Urinary bladder (tissue), 4 donors: ENCODE measurements around the gene DNMT1. TPM values are rescaled to one million over a fixed set of nuclear protein-coding genes. Genes with fewer than 3 reads are reported as not detected.
"Not testable (repeated sequence)": the region's sequence is repeated elsewhere in the genome, so short reads cannot be mapped to it uniquely, and the experiment has no call there.

Experiments used
- DNase-seq: peaks from one replicate; pipeline ENCODE4 v3.0.0-alpha.2; 2015; ENCODE audit errors: extremely low spot score
- H3K27ac ChIP-seq: one replicate; pipeline ENCODE4 v1.5.1; 2013; ENCODE audit warnings: low read depth, mild to moderate bottlenecking, moderate library complexity
- H3K36me3 ChIP-seq: one replicate; pipeline ENCODE4 v1.6.1; 2013; ENCODE audit warnings: mild to moderate bottlenecking, moderate library complexity; ENCODE audit not compliant: insufficient read depth
- H3K4me1 ChIP-seq: one replicate; pipeline ENCODE4 v1.6.1; 2013; ENCODE audit warnings: mild to moderate bottlenecking, moderate library complexity; ENCODE audit not compliant: insufficient read depth
- H3K4me3 ChIP-seq: one replicate; pipeline ENCODE4 v1.5.1; 2013; ENCODE audit warnings: low read depth, low read length
- WGBS: extraction: QIAGEN DNeasy Blood & Tissue Kit; methylation state at CpG from one replicate; pipeline ENCODE4 v1.1.7; 2013; 5-methylcytosine and 5-hydroxymethylcytosine counted together
- polyA plus RNA-seq: library from polyadenylated mRNA; stranded (reverse); fragments of 200-250 nt; gene quantifications from one replicate; pipeline ENCODE4 v1.2.3, GENCODE V29; 2013
- total RNA-seq: library from RNA; depleted of rRNA; stranded (reverse); fragments of >200 nt; gene quantifications from one replicate; pipeline ENCODE4 v1.2.3, GENCODE V29; 2014
- donor health status: healthy with polysubstance abuse.
- donor health status: healthy.

Gene DNMT1
- total and polyA plus RNA-seq, 2 donors = 32.5 to 35.5 TPM

- Histone ChIP-seq H3K27ac (no peak overlapping the region), H3K36me3 (no peaks in the 10 kb centered on the region), H3K4me3 (no peak overlapping the region), H3K4me1 (no peaks in the 10 kb centered on the region)
- no peak for DNase-seq
- 77% methylated on average over 4 of the region's 4 CpGs for WGBS
Observed at GRCh38 chr19:10209315-10209714, 14.6 kb upstream of the DNMT1 start.

GRCh38 chr19:10207026-10207425, 12.3 kb upstream of the DNMT1 start:
- Histone ChIP-seq H3K4me1 (no peaks in the 10 kb centered on the region), H3K36me3 (no peaks in the 10 kb centered on the region), H3K27ac (no peak overlapping the region), H3K4me3 (no peak overlapping the region)
- DNase-seq = no peak
- WGBS = 98% methylated on average over 1 of the region's 1 CpG

- no peak overlapping the region for H3K4me3 ChIP-seq
- H3K4me1 ChIP-seq = no peaks in the 10 kb centered on the region
- no peak for DNase-seq
- H3K27ac ChIP-seq = no peak overlapping the region
- H3K36me3 ChIP-seq = no peaks in the 10 kb centered on the region
- 81% methylated on average over 10 of the region's 10 CpGs for whole genome bisulfite sequencing
Observed at GRCh38 chr19:10206226-10206885, 11.6 kb upstream of the DNMT1 start.

GRCh38 chr19:10205636-10206035, 10.9 kb upstream of the DNMT1 start:
- Histone ChIP-seq H3K4me3 (no peak overlapping the region), H3K27ac (no peak overlapping the region), H3K4me1 (no peaks in the 10 kb centered on the region), H3K36me3 (no peaks in the 10 kb centered on the region)
- DNase-seq = no peak
- 91% methylated on average over 4 of the region's 4 CpGs for WGBS

- no peak for DNase-seq
- WGBS = 95% methylated on average over 3 of the region's 3 CpGs
- no peak overlapping the region for H3K27ac ChIP-seq
- no peaks in the 10 kb centered on the region for H3K4me1 ChIP-seq
- H3K4me3 ChIP-seq = no peak overlapping the region
- H3K36me3 ChIP-seq = no peaks in the 10 kb centered on the region
Observed at GRCh38 chr19:10203686-10204085, 8.9 kb upstream of the DNMT1 start.

- no peak for DNase-seq
- Histone ChIP-seq H3K27ac (no peak overlapping the region), H3K36me3 (no peaks in the 10 kb centered on the region), H3K4me3 (no peak overlapping the region), H3K4me1 (no peaks in the 10 kb centered on the region)
- 74% methylated on average over 3 of the region's 3 CpGs for WGBS
Observed at GRCh38 chr19:10201176-10201575, 6.4 kb upstream of the DNMT1 start.

GRCh38 chr19:10200101-10200500, 5.3 kb upstream of the DNMT1 start:
- H3K27ac ChIP-seq, H3K36me3 ChIP-seq, H3K4me1 ChIP-seq, H3K4me3 ChIP-seq, DNase-seq: not testable (repeated sequence)
- WGBS = 84% methylated on average over 15 of the region's 15 CpGs

GRCh38 chr19:10198889-10199644, 4.3 kb upstream of the DNMT1 start:
- H3K4me3 ChIP-seq, H3K27ac ChIP-seq, DNase-seq, H3K4me1 ChIP-seq, H3K36me3 ChIP-seq: not testable (repeated sequence)
- WGBS = 60% methylated on average over 11 of the region's 11 CpGs

- peak overlapping the region; percentile 79 for H3K4me3 ChIP-seq
- no peak overlapping the region for H3K27ac ChIP-seq
- WGBS = 24% methylated on average over 6 of the region's 6 CpGs
- no peak for DNase-seq
- no peaks in the 10 kb centered on the region for H3K36me3 ChIP-seq
- no peaks in the 10 kb centered on the region for H3K4me1 ChIP-seq
Observed at GRCh38 chr19:10195199-10195519, 406 bp upstream of the DNMT1 start.

GRCh38 chr19:10193790-10194499, 808 bp downstream of the DNMT1 start:
- Histone ChIP-seq H3K27ac (peak overlapping the region; percentile 84), H3K36me3 (no peaks in the 10 kb centered on the region), H3K4me1 (no peaks in the 10 kb centered on the region), H3K4me3 (peak overlapping the region; percentile 79)
- under 1% methylated on average over 30 of the region's 30 CpGs for WGBS
- DNase-seq = no peak

- Histone ChIP-seq H3K4me3 (no peak overlapping the region), H3K4me1 (no peaks in the 10 kb centered on the region), H3K36me3 (no peaks in the 10 kb centered on the region), H3K27ac (no peak overlapping the region)
- DNase-seq = no peak
- 88% methylated on average over 6 of the region's 6 CpGs for WGBS
Observed at GRCh38 chr19:10192922-10193321, 1.8 kb downstream of the DNMT1 start.

GRCh38 chr19:10191347-10191746, 3.4 kb downstream of the DNMT1 start:
- DNase-seq = no peak
- Histone ChIP-seq H3K4me3 (no peak overlapping the region), H3K27ac (no peak overlapping the region), H3K4me1 (no peaks in the 10 kb centered on the region), H3K36me3 (no peaks in the 10 kb centered on the region)
- 80% methylated on average over 2 of the region's 2 CpGs for WGBS

GRCh38 chr19:10190026-10190425, 4.7 kb downstream of the DNMT1 start:
- Histone ChIP-seq H3K4me3 (no peak overlapping the region), H3K27ac (no peak overlapping the region), H3K4me1 (no peaks in the 10 kb centered on the region), H3K36me3 (no peaks in the 10 kb centered on the region)
- DNase-seq = no peak
- 95% methylated on average over 5 of the region's 5 CpGs for WGBS

- H3K4me3 ChIP-seq = no peak overlapping the region
- no peaks in the 10 kb centered on the region for H3K4me1 ChIP-seq
- H3K36me3 ChIP-seq = no peaks in the 10 kb centered on the region
- no peak overlapping the region for H3K27ac ChIP-seq
- DNase-seq = no peak
- WGBS = 82% methylated on average over 5 of the region's 5 CpGs
Observed at GRCh38 chr19:10189616-10190015, 5.1 kb downstream of the DNMT1 start.
